ENCODE results near the gene CDON.

The CDON gene

DNA sequence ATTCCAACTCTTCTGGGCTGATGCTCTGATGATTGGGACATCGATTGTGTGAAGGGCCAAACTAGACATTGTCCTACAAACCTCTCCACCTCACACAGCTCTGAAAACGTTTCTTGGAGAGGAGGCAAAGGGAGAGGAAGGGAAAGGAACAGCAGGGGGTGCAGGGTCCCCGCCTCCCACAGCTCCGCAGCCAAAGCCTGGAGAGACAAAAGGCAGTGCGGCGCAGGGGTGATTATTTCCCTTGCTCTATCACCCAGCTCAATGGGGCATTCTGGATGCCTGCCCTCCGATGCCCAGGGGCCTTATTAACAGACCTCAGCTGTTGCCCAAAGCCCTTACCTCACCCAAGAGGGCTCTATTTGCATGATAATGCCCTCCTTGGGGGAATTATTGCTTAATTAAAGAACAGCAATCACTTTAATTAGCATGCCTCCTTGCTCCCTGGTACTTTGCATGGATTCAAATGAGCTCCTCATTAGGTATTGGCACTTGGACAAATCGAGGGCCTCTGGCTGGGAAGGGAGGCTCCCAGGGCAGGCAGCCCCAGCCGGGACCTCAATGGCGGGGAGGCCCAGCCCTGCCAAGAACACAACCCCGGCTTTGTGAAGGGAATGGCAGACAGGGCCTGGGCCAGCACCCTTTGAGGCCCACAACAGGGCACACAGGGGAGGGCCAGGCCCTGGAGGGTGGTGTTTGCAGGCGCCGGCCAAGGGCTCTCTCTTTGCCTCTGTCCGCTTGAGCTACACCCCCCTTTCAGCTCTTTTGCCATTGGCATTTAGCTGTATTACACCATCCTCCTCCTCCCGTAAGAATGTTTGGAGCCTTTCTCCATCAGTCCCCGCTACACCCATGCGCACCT is 19.8 kb upstream of the CDON start:
- no peak for DNase-seq

DNA sequence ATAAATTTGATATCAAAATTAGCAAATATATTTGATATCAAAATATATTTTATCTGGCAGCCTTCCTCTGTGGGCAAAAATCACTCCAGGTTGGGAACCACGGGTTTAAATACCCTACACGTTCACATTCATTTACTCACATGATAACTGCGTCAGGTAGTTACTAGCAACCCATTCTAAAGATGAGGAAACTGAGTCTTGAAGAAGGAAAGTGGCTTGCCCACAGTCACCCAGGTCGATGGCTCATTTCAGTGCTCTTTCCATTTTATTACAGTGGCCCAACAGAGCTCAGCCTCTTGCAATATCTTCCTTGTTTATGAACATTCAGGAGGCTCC is 19.2 kb upstream of the CDON start:
- DNase-seq = no peak

DNA sequence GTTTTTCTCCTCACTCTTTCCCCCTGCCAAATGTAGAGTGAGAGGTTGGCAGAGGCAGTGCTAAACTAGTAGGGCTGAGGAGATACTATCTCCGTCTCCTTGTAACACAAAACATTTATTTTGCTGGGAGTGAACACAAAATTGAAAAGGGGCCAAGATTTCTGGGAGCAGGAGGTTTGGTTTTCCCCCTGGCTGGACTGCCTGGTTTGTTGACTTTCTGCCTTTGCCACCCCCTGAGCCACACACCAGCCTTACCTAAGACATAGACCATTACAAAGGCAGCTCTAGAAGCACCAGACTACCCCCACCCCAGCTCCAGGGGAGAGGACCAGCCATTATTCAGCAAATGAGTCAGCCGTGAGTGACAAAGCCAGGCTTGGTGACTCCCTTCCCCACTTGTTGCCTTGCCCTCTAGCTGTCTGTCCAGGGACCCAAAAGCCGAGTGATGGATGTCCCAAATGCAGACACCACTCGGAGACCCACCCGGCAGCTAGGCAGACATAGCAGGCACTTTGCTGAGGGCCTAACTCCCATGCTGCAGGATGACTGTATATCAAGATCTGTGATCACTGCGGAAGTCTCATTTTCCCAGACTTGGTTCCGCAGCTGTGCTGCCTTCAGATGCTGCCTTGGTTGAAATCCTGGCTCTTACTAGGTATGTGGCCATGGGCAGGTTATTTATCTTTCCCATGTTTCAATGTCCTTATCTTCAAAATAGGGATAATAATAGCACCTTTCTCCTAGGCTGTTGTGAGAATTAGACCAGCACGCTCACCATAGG is 17.7 kb upstream of the CDON start:
- no peak for DNase-seq

DNA sequence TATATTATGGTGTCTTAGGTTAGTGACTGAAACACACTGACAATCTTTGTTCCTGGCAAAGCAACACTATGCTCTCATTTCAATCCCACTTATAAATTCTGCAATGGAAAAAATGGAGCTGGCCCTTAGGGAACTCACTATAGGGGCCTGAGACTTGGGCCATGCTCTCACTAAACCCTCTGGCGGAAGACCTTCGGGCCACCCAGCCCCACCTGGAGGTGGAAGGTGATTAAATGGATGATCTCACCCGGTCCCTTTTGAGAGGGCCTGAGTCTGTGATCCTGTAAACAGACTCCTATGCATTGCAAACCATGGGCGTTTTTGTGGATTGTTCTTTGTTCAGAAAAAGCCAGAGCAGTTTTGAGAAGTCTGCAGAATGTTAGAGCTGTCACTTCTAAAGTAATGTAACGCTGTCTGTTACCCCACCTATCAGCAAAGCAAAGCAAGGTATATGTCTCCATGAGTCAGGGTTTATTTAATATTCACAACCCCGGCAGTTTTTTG is 17.0 kb upstream of the CDON start:
- DNase-seq = no peak

GRCh38 chr11:126076641-126077040 is 14.0 kb upstream of the CDON start:
- DNase-seq = no peak

- no peak for DNase-seq
These were observed 10.3 kb upstream of the CDON start for GRCh38 chr11:126072801-126073594.

- no peak for DNase-seq
These were observed 9.6 kb upstream of the CDON start for GRCh38 chr11:126072141-126072741.

GRCh38 chr11:126063507-126063852 is 814 bp upstream of the CDON start:
- DNase-seq = no peak

- DNase-seq = peak; percentile 19 to 30
These were observed 673 bp downstream of the CDON start for GRCh38 chr11:126061707-126062678.

- no peak for DNase-seq
These were observed 1.9 kb downstream of the CDON start for GRCh38 chr11:126060757-126061171.

DNA sequence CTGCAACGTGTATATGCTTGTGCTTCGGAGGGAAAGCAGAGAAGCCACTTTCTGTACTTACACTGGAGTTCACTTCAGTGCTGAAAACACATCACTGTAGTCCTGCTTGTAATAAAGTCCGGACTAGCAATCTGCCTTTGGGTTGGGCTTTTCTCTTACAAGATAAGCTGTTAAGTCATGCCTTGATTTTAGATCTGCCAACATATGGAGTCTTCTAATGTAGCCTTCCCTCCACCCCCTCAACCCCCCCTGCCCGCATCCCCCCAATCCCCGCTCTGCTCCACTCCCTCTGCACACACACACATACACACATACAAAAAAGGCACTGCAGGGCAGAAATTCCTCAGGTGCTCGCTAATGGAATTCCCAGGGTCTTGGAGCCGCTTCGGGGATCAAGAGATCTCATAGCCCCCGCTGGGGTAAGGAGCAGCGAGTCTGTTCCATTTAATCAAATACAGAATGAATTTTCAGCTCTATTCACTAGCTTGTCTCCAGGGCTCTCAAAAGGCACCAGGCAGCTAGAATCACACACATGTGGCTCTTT is 3.4 kb downstream of the CDON start:
- no peak for DNase-seq

- no peak for DNase-seq
These were observed 4.4 kb downstream of the CDON start for GRCh38 chr11:126058105-126058874.

DNA sequence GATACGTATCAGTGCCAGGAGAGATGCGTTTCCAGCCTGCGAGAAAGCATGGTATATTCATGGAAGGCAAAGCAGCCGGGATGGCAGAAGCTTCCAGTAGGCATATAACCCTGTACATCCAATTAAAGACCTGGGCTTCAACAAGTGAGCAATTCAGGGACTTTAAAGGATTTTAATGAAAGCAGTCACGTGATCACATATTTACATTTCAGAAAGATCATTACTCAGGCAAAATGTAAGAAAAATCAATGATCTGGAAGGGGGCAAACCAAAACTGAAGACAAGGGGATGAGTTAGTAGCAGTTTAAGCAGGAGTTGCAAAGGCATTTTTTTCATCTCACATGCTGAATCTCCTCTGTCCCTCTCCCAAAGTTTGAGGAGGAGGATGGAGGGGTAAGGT is 7.8 kb downstream of the CDON start:
- no peak for DNase-seq

DNA sequence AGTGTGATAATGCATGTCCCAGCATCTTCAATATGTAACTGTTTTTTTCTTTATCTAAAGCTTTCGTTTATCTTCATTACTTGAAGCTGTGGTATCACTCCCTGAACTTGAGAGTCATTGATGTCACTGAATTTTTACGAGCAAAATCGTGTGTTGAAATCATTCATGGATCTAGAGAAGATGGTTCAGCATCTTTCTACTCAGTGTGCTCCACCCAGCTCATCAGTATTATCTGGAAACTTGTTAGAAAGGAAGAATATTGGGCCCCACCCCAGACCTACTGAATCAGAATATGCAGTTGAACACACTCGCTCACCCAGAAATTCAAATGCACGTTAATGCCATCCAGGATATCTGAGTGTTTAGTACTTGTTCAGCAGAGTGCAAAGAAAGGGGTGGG is 8.3 kb downstream of the CDON start:
- DNase-seq = no peak

DNA sequence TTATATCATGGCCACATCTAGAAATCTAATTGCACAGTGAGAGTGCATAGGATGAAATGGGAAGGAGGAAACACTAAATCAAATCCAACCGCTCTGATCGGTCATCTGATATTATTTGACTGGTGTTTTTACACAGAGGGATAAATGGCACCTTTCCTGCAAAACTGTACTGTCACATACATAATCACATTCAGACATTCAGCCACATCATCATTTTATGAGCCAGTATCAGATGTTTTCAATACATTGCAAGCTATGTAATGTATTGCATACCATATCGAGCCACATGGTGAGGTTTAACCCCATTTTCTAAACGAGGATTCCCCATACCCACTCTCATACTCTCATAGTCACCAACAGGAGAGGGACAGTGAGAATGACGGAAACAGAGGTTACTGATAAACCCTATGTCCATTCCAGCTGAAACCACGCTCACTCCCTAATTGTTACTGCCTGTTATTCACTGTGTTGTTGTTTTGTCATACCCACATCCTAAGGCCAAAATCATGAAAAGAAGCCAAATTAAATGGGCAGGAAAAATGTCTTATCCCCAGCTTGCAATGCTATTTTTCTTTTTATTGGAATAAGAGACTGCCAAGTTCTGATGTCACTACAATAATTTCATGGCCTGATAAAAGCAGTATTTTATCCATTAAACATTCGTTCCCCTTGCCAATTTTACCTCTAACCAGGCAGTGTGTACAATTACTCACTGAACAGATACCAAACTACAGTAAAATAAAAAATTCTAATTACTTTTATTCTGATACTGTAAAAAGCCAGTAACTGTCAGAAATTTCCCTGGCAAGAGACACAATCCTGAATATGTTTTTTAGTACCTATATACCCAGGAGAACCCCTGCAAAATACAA is 9.0 kb downstream of the CDON start:
- DNase-seq = no peak

GRCh38 chr11:126051117-126051516 is 11.5 kb downstream of the CDON start:
- no peak for DNase-seq

- DNase-seq = no peak
These were observed 13.5 kb downstream of the CDON start for GRCh38 chr11:126049159-126049558.

- no peak for DNase-seq
These were observed 14.5 kb downstream of the CDON start for GRCh38 chr11:126048197-126048596.

DNA sequence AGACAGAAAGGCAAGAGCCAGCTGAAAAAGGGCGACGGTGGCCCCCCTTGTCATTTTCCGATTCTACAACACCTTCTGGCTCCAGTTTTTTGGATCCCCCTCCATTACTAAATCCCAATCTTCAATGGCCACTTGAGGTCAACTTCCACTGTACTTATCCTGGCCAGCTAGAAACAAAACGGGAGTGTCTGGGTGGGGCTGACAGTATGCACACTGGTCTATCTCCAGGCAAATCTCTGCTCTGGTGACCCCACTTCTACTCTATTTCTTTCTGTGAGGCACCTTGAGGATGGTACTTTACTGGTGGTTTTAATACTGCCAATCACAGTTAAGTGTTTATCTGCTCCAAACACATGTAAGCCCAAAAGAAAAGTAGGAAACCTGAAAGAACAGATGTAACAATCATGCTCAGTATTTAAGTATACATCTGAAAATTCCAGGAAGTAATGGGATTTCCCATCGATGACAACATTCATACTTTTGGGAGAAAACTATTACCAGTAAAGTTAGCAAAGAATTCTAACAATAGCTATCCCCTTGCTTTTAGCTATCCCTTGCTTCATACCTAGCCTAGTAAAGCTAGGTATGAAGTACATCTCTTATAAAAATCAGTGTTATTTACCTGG is 16.0 kb downstream of the CDON start:
- DNase-seq = no peak

All from activated CD4-positive, alpha-beta T cell treated with anti-CD3 and anti-CD28 coated beads, Interleukin-2, amount 50 U/mL, for 48 hours (primary cell).